Nephron progenitor cell (in vitro differentiated cells): Measurements from ENCODE around the gene PLOD3.
A peak's percentile ranks its signal among the peaks of the same experiment; 100 is the strongest.

Experiments
- DNase-seq: peaks from one replicate; pipeline ENCODE4 v3.0.0; 2021
- H3K27ac Mint-ChIP-seq: 2 replicates; pipeline ENCODE4 v1.8.0; 2021; ENCODE audit warnings: mild to moderate bottlenecking, moderate library complexity, mixed read lengths
- H3K27me3 Mint-ChIP-seq: 2 replicates; pipeline ENCODE4 v1.8.0; 2021; ENCODE audit warnings: mild to moderate bottlenecking, low read depth, mixed read lengths; ENCODE audit not compliant: poor library complexity
- H3K36me3 Mint-ChIP-seq: 2 replicates; pipeline ENCODE4 v1.8.0; 2021; ENCODE audit warnings: low read depth, mixed read lengths
- H3K4me1 Mint-ChIP-seq: 2 replicates; pipeline ENCODE4 v1.8.0; 2021; ENCODE audit warnings: mixed read lengths
- H3K4me3 Mint-ChIP-seq: 2 replicates; pipeline ENCODE4 v1.8.0; 2021; ENCODE audit warnings: mild to moderate bottlenecking, moderate library complexity, mixed read lengths
- H3K9me3 Mint-ChIP-seq: 2 replicates; pipeline ENCODE4 v1.8.0; 2021; ENCODE audit warnings: mild to moderate bottlenecking, moderate library complexity, mixed read lengths
- TF ChIP-seq, protein P1 (sequence below): fragments of 200-600 bp; sonication (generic); IDR thresholded peaks from 2 replicates; pipeline ENCODE4 v1.5.0; 2021; ENCODE audit warnings: antibody characterized with exemption

Gene PLOD3

DNA sequence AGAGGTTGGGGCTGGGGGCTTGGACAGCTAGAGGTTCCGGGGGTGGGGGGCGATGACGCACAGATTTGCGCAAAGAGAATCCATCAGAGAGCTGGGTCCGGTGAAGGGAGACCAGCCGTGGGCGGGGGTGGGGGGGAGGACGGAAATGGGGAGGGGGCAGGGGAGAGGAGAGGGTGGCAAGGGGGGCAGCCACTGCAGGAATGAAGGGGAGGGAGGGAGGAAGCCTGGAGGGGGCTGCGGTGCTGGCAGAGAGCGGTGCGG lies 50.8 kb downstream of the PLOD3 start:
- Mint-ChIP-seq H3K4me3 (peak overlapping the region; percentile 71), H3K36me3 (no peaks in the 10 kb centered on the region)
- TF ChIP-seq, protein P1, sequence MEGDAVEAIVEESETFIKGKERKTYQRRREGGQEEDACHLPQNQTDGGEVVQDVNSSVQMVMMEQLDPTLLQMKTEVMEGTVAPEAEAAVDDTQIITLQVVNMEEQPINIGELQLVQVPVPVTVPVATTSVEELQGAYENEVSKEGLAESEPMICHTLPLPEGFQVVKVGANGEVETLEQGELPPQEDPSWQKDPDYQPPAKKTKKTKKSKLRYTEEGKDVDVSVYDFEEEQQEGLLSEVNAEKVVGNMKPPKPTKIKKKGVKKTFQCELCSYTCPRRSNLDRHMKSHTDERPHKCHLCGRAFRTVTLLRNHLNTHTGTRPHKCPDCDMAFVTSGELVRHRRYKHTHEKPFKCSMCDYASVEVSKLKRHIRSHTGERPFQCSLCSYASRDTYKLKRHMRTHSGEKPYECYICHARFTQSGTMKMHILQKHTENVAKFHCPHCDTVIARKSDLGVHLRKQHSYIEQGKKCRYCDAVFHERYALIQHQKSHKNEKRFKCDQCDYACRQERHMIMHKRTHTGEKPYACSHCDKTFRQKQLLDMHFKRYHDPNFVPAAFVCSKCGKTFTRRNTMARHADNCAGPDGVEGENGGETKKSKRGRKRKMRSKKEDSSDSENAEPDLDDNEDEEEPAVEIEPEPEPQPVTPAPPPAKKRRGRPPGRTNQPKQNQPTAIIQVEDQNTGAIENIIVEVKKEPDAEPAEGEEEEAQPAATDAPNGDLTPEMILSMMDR = no peak

DNA sequence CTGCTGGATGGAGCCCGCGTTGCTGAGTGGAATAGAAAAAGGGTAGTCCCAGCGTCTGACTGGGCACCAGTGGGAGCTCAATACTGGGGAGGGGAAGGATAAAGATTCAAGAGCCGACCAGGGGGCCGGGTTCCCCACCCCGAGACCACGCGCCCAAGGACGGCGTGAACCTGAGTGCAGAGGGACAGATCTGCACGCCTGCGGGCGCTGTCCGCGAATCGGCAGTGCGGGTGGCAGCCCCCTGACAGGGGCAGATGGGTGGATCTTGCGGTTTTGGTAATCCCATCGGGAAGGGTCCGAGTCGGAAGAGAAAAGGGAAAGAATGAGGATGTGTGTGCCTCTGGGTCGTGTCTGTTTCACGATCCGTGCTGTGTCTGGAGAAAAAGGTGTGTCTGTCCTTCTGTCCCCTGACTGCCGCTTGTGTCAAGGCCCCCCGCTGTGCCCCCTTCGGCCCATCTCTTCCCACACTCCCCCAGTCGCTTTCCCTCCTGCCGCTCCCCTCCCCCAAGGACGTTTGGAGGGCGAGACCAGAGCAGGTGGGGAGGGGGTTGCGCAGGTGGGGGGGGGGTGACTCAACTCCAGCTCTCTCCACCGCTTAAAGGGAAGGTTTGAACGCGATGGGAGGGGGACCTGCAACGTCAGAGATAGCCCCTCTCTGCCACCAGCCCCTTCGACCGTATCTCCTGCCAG lies 51.3 kb downstream of the PLOD3 start:
- TF ChIP-seq, protein P1 = no peak
- no peaks in the 10 kb centered on the region for H3K36me3 Mint-ChIP-seq
- H3K4me3 Mint-ChIP-seq = peak overlapping the region; percentile 79
- no peak for DNase-seq
- no peak overlapping the region for H3K27ac Mint-ChIP-seq
- H3K27me3 Mint-ChIP-seq = peaks cover 93% of the 10 kb centered on the region
- H3K4me1 Mint-ChIP-seq = peaks cover 73% of the 10 kb centered on the region
- H3K9me3 Mint-ChIP-seq = no peaks in the 10 kb centered on the region

More for the DNA sequence above, 50.8 kb downstream of the PLOD3 start:
- DNase-seq = no peak
- Mint-ChIP-seq H3K27me3 (peaks cover 93% of the 10 kb centered on the region), H3K9me3 (no peaks in the 10 kb centered on the region), H3K4me1 (peaks cover 73% of the 10 kb centered on the region), H3K27ac (no peak overlapping the region)

DNA sequence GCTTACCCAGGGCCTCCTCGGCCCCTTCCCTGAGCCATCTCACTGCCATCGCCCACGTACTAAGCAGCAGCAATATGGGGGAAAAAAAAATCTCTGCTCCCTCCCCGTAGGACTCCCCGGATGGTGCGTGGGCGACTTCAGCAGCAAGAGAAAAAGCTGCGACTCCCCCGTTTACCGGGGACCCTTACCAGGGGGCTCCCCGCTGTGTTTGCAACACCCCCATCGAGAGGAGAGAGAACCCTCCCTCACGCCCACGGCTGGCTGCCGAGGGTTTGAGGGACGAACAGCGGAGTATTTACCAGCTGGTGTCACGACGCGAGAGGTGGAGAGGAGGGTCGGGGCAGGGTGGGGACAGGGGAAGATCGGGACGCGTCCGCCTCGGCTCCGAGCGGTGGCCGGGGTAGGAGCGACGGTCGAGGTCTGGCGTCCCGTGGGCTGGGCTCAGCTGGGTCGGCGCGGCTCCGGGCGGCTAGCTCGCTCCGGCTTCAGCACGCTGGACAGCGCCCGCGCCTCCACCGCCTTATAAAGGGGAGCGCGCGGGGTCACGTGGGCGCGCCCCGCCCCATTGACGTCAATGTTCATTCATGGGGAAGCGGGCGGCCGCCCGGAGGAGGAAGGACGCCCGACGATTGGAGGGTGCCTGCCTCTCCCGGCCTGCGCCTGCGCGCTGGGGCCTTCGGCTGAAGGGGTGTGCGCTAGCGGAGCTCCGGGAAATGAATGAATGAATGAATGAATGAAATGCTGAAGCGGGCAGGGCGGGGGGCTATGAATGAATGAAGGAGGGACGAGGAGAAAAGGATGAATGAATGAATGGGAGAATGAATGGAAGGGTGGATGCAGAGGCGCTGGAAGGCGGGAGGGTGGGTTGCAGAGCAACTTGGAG lies 52.1 kb downstream of the PLOD3 start, which contains the start of gene VGF:
TSS of gene VGF (minus strand) at position 495 of the 883 bp plus-strand sequence. CDS start 726 bp downstream, outside the sequence.
- H3K27me3 Mint-ChIP-seq = peaks cover 92% of the 10 kb centered on the region
- peaks cover under 1% of the 10 kb centered on the region for H3K36me3 Mint-ChIP-seq
- TF ChIP-seq, protein P1 = no peak
- H3K9me3 Mint-ChIP-seq = no peaks in the 10 kb centered on the region
- peaks cover 73% of the 10 kb centered on the region for H3K4me1 Mint-ChIP-seq
- H3K4me3 Mint-ChIP-seq = peak within 1 kb of the TSS; percentile 79
- H3K27ac Mint-ChIP-seq = no peak within 1 kb of the TSS
- peak; percentile 98 for DNase-seq

DNA sequence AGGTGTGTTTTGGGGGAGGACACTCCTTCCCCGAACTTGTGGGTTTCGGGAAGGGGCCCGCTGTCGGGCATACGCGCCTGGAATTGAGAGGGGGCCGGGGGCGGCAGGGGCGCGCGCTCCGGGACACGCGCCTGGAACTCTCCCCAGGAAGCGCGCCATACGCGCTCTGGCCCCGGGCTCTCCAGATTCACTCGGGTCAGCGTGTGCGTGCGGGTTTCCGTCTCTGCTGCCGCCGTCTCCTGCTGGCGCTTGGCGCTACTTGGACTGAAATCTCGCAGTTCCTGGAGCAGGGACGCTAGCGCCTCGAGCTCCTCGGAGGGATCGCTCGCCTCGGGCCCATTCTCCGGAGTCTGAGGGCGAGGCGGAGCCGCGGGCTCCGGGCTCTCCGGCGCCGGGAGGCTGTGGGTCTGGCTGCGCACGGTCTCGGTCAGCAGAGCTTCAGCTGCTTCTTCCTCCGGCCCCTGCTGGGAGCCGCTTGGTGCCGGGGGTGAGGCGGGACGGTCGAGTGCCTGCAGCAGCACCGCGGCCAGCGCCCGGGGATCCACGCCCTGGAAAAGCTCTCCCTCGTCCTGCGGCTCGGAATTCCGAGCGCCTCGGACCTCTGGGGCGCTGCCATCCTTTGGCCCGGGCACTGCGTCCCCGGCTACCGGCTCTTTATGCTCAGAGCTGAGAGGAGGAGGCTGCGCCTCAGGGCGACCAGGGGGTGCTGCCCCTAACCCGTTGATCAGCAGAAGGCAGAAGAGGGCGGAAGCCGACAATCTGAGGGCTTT lies 53.1 kb downstream of the PLOD3 start:
- H3K36me3 Mint-ChIP-seq = peaks cover 10% of the 10 kb centered on the region
- H3K27ac Mint-ChIP-seq = no peak overlapping the region
- peak; percentile 85 for DNase-seq
- peaks cover 85% of the 10 kb centered on the region for H3K27me3 Mint-ChIP-seq
- H3K4me3 Mint-ChIP-seq = peak overlapping the region; percentile 56
- H3K9me3 Mint-ChIP-seq = no peaks in the 10 kb centered on the region
- H3K4me1 Mint-ChIP-seq = peaks cover 76% of the 10 kb centered on the region
- TF ChIP-seq, protein P1 = no peak

DNA sequence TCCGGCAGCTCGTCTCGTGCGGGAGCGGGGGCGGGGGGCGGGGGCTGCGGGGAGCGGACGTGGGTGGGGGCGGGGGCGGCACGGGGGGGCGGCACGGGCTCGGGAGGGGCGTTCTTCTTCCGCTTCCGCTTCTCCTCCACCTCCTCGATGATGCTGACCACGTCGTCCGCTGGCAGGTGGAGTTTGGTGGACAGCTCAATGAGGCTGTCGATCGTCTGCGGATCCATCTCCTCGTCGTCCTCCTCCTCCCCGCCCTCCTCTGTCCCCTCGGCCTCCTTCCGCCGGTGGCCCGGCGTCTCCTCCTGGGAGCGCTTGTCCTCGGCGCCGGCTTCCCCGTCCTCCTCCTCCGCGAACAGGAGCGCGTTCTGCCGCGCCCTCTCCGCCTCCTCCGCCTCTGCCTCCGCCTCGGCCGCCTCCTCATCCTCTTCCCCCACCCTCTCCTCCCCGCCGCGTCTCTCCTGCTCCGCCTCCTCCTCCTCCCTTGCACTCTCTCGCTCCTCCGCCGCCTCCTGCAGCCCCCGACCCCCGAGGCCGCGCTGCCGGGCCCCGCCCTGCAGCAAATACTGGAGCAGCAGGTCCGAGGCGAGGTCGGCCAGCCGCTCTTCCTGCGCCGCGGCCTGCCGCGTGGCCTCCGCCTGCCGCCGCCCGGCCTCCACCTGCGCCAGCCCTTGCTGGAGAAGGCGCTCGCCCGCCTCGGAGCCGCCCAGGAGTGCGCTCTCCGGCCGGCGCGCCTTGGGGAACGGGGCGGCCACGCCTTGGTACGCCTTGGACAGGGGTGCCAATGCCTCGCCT lies 53.9 kb downstream of the PLOD3 start:
- Mint-ChIP-seq H3K27me3 (peaks cover 78% of the 10 kb centered on the region), H3K9me3 (no peaks in the 10 kb centered on the region), H3K27ac (no peak overlapping the region), H3K4me1 (peaks cover 71% of the 10 kb centered on the region), H3K4me3 (peak overlapping the region; percentile 70), H3K36me3 (peaks cover 18% of the 10 kb centered on the region)
- no peak for DNase-seq
- TF ChIP-seq, protein P1 = no peak
